Measurements from ENCODE around the gene KPNA6. TPM values are rescaled to one million over a fixed set of nuclear protein-coding genes. Genes with fewer than 3 reads are reported as not detected.

Gene KPNA6
- total and polyA plus RNA-seq, 2 donors (not counting 3 experiments of a cell fraction or from before 2014, with no cell fraction given): 22.1 to 85.6 TPM

GRCh38 chr1:32199717-32200072, 91.8 kb downstream of the KPNA6 start:
- no peaks in the 10 kb centered on the region for H3K9me3 ChIP-seq (replicated peaks; ENCODE audit: control insufficient read depth, insufficient read depth, low read length)
- no peak for TF ChIP-seq POLR2A (IDR thresholded peaks at IDR 0.05; ENCODE audit: low read depth, low read length)
- no peak for TF ChIP-seq MYC (IDR thresholded peaks at IDR 0.05; ENCODE audit: low read depth, low read length)
- TF ChIP-seq JUN (IDR thresholded peaks at IDR 0.05; ENCODE audit: borderline replicate concordance, insufficient read depth, insufficient read length, low read depth): no peak
- no peak for TF ChIP-seq EZH2 (IDR thresholded peaks at IDR 0.05; ENCODE audit: borderline replicate concordance, low read depth, low read length, severe bottlenecking)
- TF ChIP-seq MAX (IDR thresholded peaks at IDR 0.05; ENCODE audit: insufficient read depth, insufficient read length): no peak
- no peak for TF ChIP-seq FOS (IDR thresholded peaks at IDR 0.05; ENCODE audit: borderline replicate concordance, insufficient read depth, low read length)
- no peak for TF ChIP-seq GATA2 (IDR thresholded peaks at IDR 0.05; ENCODE audit: insufficient read depth, insufficient read length, low read depth, low read length)
- TF ChIP-seq POLR2AphosphoS5 (IDR thresholded peaks at IDR 0.05; ENCODE audit: insufficient read depth, low read depth, low read length): no peak
- TF ChIP-seq, protein P1, sequence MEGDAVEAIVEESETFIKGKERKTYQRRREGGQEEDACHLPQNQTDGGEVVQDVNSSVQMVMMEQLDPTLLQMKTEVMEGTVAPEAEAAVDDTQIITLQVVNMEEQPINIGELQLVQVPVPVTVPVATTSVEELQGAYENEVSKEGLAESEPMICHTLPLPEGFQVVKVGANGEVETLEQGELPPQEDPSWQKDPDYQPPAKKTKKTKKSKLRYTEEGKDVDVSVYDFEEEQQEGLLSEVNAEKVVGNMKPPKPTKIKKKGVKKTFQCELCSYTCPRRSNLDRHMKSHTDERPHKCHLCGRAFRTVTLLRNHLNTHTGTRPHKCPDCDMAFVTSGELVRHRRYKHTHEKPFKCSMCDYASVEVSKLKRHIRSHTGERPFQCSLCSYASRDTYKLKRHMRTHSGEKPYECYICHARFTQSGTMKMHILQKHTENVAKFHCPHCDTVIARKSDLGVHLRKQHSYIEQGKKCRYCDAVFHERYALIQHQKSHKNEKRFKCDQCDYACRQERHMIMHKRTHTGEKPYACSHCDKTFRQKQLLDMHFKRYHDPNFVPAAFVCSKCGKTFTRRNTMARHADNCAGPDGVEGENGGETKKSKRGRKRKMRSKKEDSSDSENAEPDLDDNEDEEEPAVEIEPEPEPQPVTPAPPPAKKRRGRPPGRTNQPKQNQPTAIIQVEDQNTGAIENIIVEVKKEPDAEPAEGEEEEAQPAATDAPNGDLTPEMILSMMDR (IDR thresholded peaks at IDR 0.05; ENCODE audit: extremely low read depth in 1 of 2, insufficient read depth in 1 of 2, low read depth in 1 of 2, low read length in 2 of 2): no peak
- H3K4me2 ChIP-seq (ENCODE audit: insufficient read depth, low read length): no peak overlapping the region
- H3K79me2 ChIP-seq (ENCODE audit: control insufficient read depth, insufficient read depth, low read length): no peaks in the 10 kb centered on the region
- no peak overlapping the region for H3K4me3 ChIP-seq (replicated peaks in 1 of 3; ENCODE audit: insufficient read depth in 1 of 3, low read depth in 1 of 3, low read length in 3 of 3)
- no peaks in the 10 kb centered on the region for H4K20me1 ChIP-seq (replicated peaks; ENCODE audit: control insufficient read depth, extremely low read depth, insufficient read depth, low read length)
- no TSS peak for BruUV-seq (replicated peaks)
- peaks cover 10 to 22% of the 10 kb centered on the region in 2 experiments for H3K36me3 ChIP-seq (ENCODE audit: control insufficient read depth in 2 of 2, extremely low read depth in 1 of 2, insufficient read depth in 2 of 2, low read length in 2 of 2)
- H3K4me1 ChIP-seq (ENCODE audit: control insufficient read depth, extremely low read depth, insufficient read depth, low read length): peaks cover 14% of the 10 kb centered on the region
- ChIA-PET POLR2A (no interaction called here), CTCF (interaction anchor here (0.8 to 3.0 kb wide), 5 partner anchors 16 to 214 kb away, joined by 3 to 13 read pairs (median 3); partner anchors contain the start of gene MARCKSL1)
- FAIRE-seq (no peak), DNase-seq (ENCODE audit: low read depth, low spot score) (no peak)
- H2AFZ ChIP-seq (ENCODE audit: low read depth, low read length): no peak overlapping the region
- no peak overlapping the region for H3K9ac ChIP-seq (replicated peaks; ENCODE audit: extremely low read depth, insufficient read depth, low read length)
- H3K9me1 ChIP-seq (replicated peaks; ENCODE audit: control insufficient read depth, extremely low read depth, insufficient read depth, low read length): no peaks in the 10 kb centered on the region
- dilution Hi-C loops (cut with MboI; ENCODE audit: extremely low pct_ligation_motif_present, low sequenced_read_pairs): no loop called here
- intact Hi-C loops (cut with micrococcal nuclease): loop anchor here (2.0 kb wide), 1 partner anchor 19 kb away; no protein-coding TSS in a partner anchor
- H3K27me3 ChIP-seq (ENCODE audit: control insufficient read depth in 2 of 2, insufficient read depth in 2 of 2, low read length in 2 of 2): no peaks in the 10 kb centered on the region
- no peak overlapping the region for H3K27ac ChIP-seq (ENCODE audit: insufficient read depth, low read depth, low read length)

Measured in endothelial cell of umbilical vein (primary cell).